OCI-LY7 (cell line): ENCODE data around the gene ADARB2.

ENCODE experiments used
- EZH2phosphoT487 ChIP-seq: fragments of 200-600 bp; sonication (generic); IDR thresholded peaks from 2 replicates; pipeline ENCODE4 v1.6.1; 2018; ENCODE audit warnings: low read depth, borderline replicate concordance, mild to moderate bottlenecking, mixed run types, antibody characterized with exemption, low read length, moderate library complexity, mixed read lengths
- TF ChIP-seq, protein P1 (sequence below): fragments of 200-600 bp; sonication (generic); conservative IDR thresholded peaks from 2 replicates; pipeline ENCODE4 v1.5.1; 2014; ENCODE audit warnings: mild to moderate bottlenecking, antibody characterized with exemption, low read length, moderate library complexity, mixed read lengths

DNA sequence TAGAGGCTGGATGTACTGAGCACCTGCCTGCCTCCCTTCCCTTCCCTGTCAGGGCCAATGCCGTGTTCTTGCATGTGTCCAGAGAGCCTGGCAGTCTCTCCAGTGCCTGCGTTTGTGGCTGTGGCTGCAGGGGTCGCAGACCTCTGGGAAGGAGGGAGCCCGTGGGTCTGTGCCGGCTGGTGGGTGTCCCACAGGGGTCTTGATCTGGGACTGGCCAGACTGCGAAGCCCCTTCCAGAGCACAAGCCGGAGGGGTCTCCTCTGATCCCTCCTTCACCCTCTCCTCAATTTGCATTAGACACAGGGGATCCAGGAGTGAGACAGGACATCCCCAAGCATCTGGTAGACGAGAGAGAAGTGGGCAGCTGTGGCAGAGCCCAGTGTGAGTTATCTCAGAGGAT, 199.2 kb downstream of the ADARB2 start:
- TF ChIP-seq, protein P1, sequence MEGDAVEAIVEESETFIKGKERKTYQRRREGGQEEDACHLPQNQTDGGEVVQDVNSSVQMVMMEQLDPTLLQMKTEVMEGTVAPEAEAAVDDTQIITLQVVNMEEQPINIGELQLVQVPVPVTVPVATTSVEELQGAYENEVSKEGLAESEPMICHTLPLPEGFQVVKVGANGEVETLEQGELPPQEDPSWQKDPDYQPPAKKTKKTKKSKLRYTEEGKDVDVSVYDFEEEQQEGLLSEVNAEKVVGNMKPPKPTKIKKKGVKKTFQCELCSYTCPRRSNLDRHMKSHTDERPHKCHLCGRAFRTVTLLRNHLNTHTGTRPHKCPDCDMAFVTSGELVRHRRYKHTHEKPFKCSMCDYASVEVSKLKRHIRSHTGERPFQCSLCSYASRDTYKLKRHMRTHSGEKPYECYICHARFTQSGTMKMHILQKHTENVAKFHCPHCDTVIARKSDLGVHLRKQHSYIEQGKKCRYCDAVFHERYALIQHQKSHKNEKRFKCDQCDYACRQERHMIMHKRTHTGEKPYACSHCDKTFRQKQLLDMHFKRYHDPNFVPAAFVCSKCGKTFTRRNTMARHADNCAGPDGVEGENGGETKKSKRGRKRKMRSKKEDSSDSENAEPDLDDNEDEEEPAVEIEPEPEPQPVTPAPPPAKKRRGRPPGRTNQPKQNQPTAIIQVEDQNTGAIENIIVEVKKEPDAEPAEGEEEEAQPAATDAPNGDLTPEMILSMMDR = no peak
- no peak for TF ChIP-seq EZH2phosphoT487
